ENCODE measurements around the gene METTL6.
"Not testable (repeated sequence)": the region's sequence is repeated elsewhere in the genome, so short reads cannot be mapped to it uniquely, and the experiment has no call there.

METTL6 gene

DNA sequence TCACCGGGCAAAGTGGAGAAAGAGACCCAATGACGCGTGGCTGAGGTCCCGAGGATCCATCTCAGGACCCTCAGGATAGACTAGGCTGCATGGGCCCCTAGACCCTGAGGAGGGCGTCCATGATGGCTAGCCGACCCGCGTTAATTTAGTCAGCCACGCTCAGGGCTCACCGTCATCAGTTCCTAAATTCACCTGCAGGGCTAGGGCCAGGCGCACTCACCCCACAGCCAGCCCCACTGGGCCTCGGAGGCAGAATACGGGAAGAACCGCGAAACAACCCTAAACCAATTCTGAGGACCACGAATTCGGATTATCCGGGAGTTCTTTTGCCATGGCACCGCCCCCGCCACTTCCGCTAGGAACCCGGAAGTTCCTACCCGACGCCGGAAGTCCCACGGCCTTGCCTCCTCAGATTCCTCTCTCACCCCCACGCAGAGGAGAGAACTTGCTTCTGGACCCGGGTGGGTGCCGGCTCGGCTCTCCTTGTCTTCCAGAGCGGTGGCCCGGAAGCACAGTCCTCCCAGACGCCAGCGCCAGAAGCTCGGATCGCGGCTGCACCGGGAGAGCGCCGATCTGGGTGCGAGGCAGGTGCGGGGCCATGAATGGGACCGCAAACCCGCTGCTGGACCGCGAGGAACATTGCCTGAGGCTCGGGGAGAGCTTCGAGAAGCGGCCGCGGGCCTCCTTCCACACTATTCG lies at the start of gene METTL6, which contains the start of gene EAF1:
Gene METTL6, minus strand, starts transcription at position 363 of the 699 bp plus-strand sequence. CDS start 1,033 bp downstream, outside the sequence.
Gene EAF1, plus strand, starts transcription at position 417 of the 699 bp plus-strand sequence. Its CDS starts 182 bp downstream, at position 599.
- H3K4me1 Mint-ChIP-seq (ENCODE audit: low read depth) = peaks cover 55% of the 10 kb centered on the region

DNA sequence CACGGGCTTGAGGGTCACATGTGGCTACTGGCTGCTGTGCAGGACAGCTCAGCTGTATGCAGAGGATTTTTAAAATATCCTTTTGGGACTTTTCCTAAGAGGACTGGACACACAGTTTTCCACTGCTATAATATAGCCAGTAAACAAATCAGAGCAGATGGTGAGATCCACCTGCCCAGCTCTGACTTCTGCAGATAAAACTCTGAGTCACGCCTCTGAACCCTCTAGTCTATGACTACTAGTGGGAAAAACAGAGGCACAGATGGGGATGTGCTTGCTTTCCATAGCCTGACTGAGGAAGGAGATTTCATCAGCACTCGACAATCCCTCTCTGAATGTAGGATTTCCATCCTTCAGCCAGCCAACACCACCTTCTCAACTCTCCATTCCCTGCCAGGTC lies 49.0 kb upstream of the METTL6 start:
- Mint-ChIP-seq H3K4me1 (ENCODE audit: low read depth) (no peaks in the 10 kb centered on the region), H3K4me3 (no peak overlapping the region), H3K9me3 (no peaks in the 10 kb centered on the region), H3K27ac (no peak overlapping the region), H3K27me3 (no peaks in the 10 kb centered on the region), H3K36me3 (ENCODE audit: low read depth) (no peaks in the 10 kb centered on the region)
- no peak for DNase-seq

More for the DNA sequence above, at the start of gene METTL6, which contains the start of gene EAF1:
- DNase-seq = peak; percentile 91
- Mint-ChIP-seq H3K4me3 (peak within 1 kb of the TSS; percentile 88), H3K36me3 (ENCODE audit: low read depth) (peaks cover 89% of the 10 kb centered on the region), H3K27me3 (no peaks in the 10 kb centered on the region), H3K27ac (peak within 1 kb of the TSS; percentile 98), H3K9me3 (peaks cover 4% of the 10 kb centered on the region)

- no peaks in the 10 kb centered on the region for H3K4me1 Mint-ChIP-seq (ENCODE audit: low read depth)
- H3K4me3 Mint-ChIP-seq = no peak overlapping the region
- no peaks in the 10 kb centered on the region for H3K9me3 Mint-ChIP-seq
- DNase-seq = no peak
- no peaks in the 10 kb centered on the region for H3K36me3 Mint-ChIP-seq (ENCODE audit: low read depth)
- H3K27me3 Mint-ChIP-seq = no peaks in the 10 kb centered on the region
- no peak overlapping the region for H3K27ac Mint-ChIP-seq
Observed at GRCh38 chr3:15475161-15475560, 47.8 kb upstream of the METTL6 start.

- Mint-ChIP-seq H3K36me3 (ENCODE audit: low read depth) (no peaks in the 10 kb centered on the region), H3K27ac (no peak overlapping the region), H3K9me3 (no peaks in the 10 kb centered on the region), H3K27me3 (no peaks in the 10 kb centered on the region), H3K4me3 (no peak overlapping the region), H3K4me1 (ENCODE audit: low read depth) (peaks cover 3% of the 10 kb centered on the region)
- DNase-seq = no peak
Observed at GRCh38 chr3:15471861-15472260, 44.5 kb upstream of the METTL6 start.

GRCh38 chr3:15470849-15471248 lies 43.5 kb upstream of the METTL6 start:
- H3K27ac Mint-ChIP-seq = no peak overlapping the region
- no peaks in the 10 kb centered on the region for H3K27me3 Mint-ChIP-seq
- peaks cover 3% of the 10 kb centered on the region for H3K4me1 Mint-ChIP-seq (ENCODE audit: low read depth)
- H3K36me3 Mint-ChIP-seq (ENCODE audit: low read depth) = no peaks in the 10 kb centered on the region
- H3K9me3 Mint-ChIP-seq = no peaks in the 10 kb centered on the region
- no peak overlapping the region for H3K4me3 Mint-ChIP-seq
- DNase-seq = no peak

DNA sequence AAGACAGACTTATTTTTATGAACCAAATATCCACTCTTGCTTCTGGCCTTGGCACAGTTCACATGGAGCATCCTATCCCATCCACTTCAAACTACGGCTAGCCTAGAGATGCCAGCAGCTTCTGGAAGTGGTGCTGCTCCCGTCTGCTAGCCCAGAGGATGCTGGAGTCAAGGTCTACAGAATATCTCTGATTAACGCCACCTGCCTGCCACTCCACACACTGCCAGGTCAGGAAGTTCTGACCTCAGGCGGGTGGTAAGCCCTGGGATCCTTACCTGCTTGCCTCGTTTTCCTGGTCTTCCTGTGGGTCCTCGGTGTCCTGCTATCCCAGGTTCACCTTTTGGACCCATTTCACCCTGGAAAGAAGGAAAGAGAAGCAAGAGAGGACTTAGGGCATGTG lies 42.9 kb upstream of the METTL6 start:
- Mint-ChIP-seq H3K4me1 (ENCODE audit: low read depth) (peaks cover 3% of the 10 kb centered on the region), H3K27ac (no peak overlapping the region), H3K9me3 (no peaks in the 10 kb centered on the region), H3K27me3 (no peaks in the 10 kb centered on the region), H3K36me3 (ENCODE audit: low read depth) (no peaks in the 10 kb centered on the region), H3K4me3 (no peak overlapping the region)
- no peak for DNase-seq

- Mint-ChIP-seq H3K4me3 (no peak overlapping the region), H3K36me3 (ENCODE audit: low read depth) (no peaks in the 10 kb centered on the region), H3K27ac (peak overlapping the region; percentile 31), H3K4me1 (ENCODE audit: low read depth) (peaks cover 8% of the 10 kb centered on the region), H3K27me3 (no peaks in the 10 kb centered on the region), H3K9me3 (no peaks in the 10 kb centered on the region)
- no peak for DNase-seq
Observed at GRCh38 chr3:15467227-15468181, 40.2 kb upstream of the METTL6 start.

GRCh38 chr3:15465876-15466585 lies 38.7 kb upstream of the METTL6 start:
- no peak overlapping the region for H3K27ac Mint-ChIP-seq

DNA sequence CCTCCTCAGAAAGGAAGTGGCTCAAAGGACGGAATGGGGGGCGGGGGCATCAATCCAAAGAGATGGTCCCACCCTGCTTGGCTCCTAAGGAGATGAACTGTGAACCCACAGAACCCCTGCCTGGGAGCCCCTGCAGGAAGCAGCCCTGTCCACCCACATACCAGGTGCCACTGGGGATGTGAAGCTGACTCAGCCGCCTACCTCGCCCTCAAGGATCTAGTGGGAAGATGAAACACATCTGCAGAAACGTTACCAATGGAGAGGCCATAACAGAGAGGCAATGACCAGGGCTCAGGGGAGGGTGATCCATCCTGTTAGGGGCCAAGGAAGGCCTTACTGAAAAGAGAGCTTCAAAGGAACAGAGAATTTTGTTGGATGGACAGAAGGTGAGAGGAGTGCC lies 35.1 kb upstream of the METTL6 start:
- H3K4me1 Mint-ChIP-seq (ENCODE audit: low read depth) = peaks cover 19% of the 10 kb centered on the region
- H3K4me3 Mint-ChIP-seq = no peak overlapping the region
- DNase-seq = no peak
- no peaks in the 10 kb centered on the region for H3K27me3 Mint-ChIP-seq
- H3K36me3 Mint-ChIP-seq (ENCODE audit: low read depth) = no peaks in the 10 kb centered on the region
- no peaks in the 10 kb centered on the region for H3K9me3 Mint-ChIP-seq
- no peak overlapping the region for H3K27ac Mint-ChIP-seq

More at GRCh38 chr3:15465876-15466585, 38.7 kb upstream of the METTL6 start:
- Mint-ChIP-seq H3K4me3 (no peak overlapping the region), H3K9me3 (no peaks in the 10 kb centered on the region), H3K4me1 (ENCODE audit: low read depth) (peaks cover 17% of the 10 kb centered on the region), H3K27me3 (no peaks in the 10 kb centered on the region), H3K36me3 (ENCODE audit: low read depth) (no peaks in the 10 kb centered on the region)
- DNase-seq = no peak

GRCh38 chr3:15460891-15461531 lies 33.7 kb upstream of the METTL6 start:
- DNase-seq = no peak
- H3K4me3 Mint-ChIP-seq = no peak overlapping the region
- peaks cover 19% of the 10 kb centered on the region for H3K4me1 Mint-ChIP-seq (ENCODE audit: low read depth)
- H3K27ac Mint-ChIP-seq = peak overlapping the region; percentile 59
- H3K36me3 Mint-ChIP-seq (ENCODE audit: low read depth) = no peaks in the 10 kb centered on the region
- no peaks in the 10 kb centered on the region for H3K9me3 Mint-ChIP-seq
- no peaks in the 10 kb centered on the region for H3K27me3 Mint-ChIP-seq

- peaks cover 19% of the 10 kb centered on the region for H3K4me1 Mint-ChIP-seq (ENCODE audit: low read depth)
- no peaks in the 10 kb centered on the region for H3K36me3 Mint-ChIP-seq (ENCODE audit: low read depth)
- no peak overlapping the region for H3K4me3 Mint-ChIP-seq
- H3K9me3 Mint-ChIP-seq = no peaks in the 10 kb centered on the region
- no peak overlapping the region for H3K27ac Mint-ChIP-seq
- H3K27me3 Mint-ChIP-seq = no peaks in the 10 kb centered on the region
- no peak for DNase-seq
Observed at GRCh38 chr3:15458212-15458780, 31.0 kb upstream of the METTL6 start.

DNA sequence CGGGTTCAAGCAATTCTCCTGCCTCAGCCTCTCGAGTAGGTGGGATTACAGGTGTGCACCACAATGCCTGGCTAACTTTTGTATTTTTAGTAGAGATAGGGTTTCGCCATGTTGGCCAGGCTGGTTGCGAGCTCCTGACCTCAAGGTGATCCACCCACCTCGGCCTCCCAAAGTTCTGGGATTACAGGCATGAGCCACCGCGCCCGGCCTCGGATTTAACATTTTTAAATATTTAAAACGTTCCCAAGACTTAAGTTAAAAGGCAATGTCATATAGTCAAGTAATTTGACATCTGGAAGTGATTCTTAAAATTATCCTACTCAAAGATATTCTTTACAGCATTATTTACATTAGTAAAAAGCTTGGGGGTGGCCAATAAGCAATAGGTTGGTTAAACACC lies 29.6 kb upstream of the METTL6 start:
- not testable (repeated sequence) for H3K27ac Mint-ChIP-seq; H3K9me3 Mint-ChIP-seq; H3K36me3 Mint-ChIP-seq (ENCODE audit: low read depth); H3K4me3 Mint-ChIP-seq; DNase-seq; H3K27me3 Mint-ChIP-seq
- H3K4me1 Mint-ChIP-seq (ENCODE audit: low read depth) = peaks cover 11% of the 10 kb centered on the region

GRCh38 chr3:15456321-15456720 lies 29.0 kb upstream of the METTL6 start:
- Mint-ChIP-seq H3K4me1 (ENCODE audit: low read depth) (peaks cover 8% of the 10 kb centered on the region), H3K27me3 (no peaks in the 10 kb centered on the region), H3K27ac (no peak overlapping the region), H3K36me3 (ENCODE audit: low read depth) (no peaks in the 10 kb centered on the region), H3K9me3 (no peaks in the 10 kb centered on the region), H3K4me3 (no peak overlapping the region)
- DNase-seq = no peak

GRCh38 chr3:15455756-15456155 lies 28.4 kb upstream of the METTL6 start:
- H3K9me3 Mint-ChIP-seq = no peaks in the 10 kb centered on the region
- H3K27me3 Mint-ChIP-seq = no peaks in the 10 kb centered on the region
- H3K4me1 Mint-ChIP-seq (ENCODE audit: low read depth) = peaks cover 2% of the 10 kb centered on the region
- H3K4me3 Mint-ChIP-seq = no peak overlapping the region
- DNase-seq = no peak
- H3K36me3 Mint-ChIP-seq (ENCODE audit: low read depth) = no peaks in the 10 kb centered on the region
- H3K27ac Mint-ChIP-seq = no peak overlapping the region
